GM21528 (cell line): ENCODE results near the gene DIPK1B.
A peak's percentile ranks its signal among the peaks of the same experiment; 100 is the strongest.
"Not testable (repeated sequence)": the region's sequence is repeated elsewhere in the genome, so short reads cannot be mapped to it uniquely, and the experiment has no call there.

ENCODE experiments used
- ATAC-seq: cut with Tn5 transposase; IDR thresholded peaks from one replicate; pipeline ENCODE4 v1.9.1; 2021; ENCODE audit warnings: mild to moderate bottlenecking, moderate library complexity; ENCODE audit not compliant: unreplicated experiment, low FRiP score

The DIPK1B gene

DNA sequence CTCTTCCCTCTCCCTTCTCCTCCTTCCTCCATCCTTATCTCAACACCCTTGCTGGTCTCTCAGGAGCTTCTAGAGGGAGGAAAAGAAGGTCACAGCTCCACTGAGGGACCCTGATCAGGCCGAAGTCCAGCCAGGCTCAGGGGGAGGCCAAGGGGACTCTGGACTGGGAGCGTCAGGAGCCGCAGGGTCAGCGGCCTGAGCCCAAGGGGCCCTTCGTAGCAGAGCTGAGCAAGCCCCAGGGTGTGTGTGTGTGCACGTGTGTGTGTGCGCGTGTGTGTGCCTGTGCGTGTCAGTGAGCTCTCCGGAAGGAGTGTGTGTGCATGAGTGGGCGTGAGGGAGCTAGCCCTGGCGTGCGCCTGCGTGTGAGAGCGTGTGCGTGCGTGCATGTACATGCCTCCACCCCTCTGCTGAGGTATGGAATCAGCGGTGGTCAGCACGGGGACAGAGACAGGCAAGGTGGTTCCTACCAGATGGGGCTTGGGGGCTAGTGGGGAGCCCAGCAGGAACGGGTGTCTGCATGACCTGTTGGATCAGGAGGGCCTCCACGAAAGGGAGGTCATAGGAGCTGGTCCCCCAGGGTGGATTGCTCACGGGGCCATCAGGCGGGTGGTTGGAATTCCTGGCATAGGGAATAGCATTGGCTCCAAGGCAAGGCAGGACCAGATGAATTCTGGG, 15.1 kb upstream of the DIPK1B start:
- ATAC-seq = no peak

DNA sequence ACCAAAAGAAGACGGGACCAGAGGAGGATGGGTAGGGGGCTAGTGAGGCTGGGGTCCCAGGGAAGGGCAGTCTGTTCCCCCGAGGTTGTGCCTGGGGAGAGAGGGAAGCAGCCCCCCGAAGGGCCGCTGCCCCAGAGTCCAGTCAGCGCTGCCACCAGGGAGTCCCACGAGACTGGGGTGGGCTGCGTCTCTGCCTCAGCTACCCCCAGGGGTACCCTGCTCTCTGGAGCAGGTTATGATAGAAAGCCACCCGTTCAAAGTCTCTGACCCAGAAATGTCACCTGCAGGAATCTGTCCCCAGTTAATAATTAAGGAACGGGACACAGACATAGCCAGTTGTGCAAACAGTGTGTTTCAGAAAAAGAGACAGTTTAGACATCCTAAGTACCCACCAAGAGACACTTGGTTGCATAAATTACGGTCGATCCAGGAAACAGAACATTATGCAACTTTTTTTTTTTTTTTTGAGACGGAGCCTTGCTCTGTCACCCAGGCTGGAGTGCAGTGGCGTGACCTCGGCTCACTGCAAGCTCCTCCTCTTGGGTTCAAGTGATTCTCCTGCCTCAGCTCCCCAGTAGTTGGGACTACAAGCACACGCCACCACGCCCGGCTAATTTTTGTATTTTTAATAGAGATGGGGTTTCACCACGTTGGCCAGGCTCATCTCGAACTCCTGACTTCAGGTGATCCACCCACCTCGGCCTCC, 14.4 kb upstream of the DIPK1B start:
- ATAC-seq = no peak

GRCh38 chr9:136698635-136699246, 13.6 kb upstream of the DIPK1B start:
- ATAC-seq = no peak

DNA sequence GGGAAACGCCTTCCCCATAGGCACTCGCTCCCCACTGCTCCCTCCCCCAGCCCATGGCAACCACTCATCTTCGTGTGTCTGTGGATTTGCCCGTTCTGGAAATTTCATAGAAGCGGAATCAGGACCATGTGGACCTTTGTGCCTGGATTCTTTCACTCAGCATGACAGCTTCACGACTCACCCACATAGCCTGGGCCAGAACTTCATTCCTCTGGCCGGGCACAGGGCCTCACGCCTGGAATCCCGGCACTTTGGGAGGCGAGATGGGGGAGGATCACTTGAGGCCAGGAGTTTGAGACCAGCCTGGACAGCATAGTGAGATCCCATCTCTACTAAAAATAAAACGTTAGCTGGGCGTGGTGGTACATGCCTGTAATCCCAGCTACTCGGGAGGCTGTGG, 12.1 kb upstream of the DIPK1B start:
- ATAC-seq = no peak

DNA sequence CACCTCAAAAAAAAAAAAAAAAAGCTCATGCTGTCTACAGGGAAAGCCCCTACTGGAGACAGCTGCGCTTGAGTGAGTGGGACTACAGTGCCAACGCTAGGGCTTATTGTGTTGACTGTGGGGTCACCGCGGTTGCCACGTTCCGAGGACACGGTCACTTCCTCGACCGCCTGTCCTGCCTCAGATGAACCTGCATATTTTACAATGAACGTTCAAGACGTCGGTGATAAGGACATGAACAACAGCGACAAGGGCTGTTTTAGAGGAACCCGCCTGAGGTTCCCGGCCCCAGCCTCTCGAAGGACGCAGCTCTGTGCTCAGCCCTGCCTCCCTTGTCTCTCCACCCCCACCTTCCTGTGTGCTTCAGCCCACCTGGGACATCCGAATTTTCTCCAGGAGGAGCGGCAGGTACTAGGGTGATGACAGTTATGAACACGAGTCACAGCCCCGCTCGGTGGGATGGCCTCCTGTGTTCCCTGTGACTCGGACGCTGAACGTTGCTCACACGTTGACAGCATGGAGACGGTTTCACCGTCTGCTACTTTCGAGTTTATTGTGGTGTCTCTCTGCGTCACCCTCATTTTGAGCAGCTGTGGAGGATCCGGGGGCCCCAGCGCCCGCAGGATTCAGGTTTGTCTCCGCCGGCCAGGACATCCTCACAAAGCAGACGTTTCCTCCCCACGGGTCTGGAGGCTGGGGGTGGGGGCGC, 11.3 kb upstream of the DIPK1B start:
- ATAC-seq = peak; percentile 70

DNA sequence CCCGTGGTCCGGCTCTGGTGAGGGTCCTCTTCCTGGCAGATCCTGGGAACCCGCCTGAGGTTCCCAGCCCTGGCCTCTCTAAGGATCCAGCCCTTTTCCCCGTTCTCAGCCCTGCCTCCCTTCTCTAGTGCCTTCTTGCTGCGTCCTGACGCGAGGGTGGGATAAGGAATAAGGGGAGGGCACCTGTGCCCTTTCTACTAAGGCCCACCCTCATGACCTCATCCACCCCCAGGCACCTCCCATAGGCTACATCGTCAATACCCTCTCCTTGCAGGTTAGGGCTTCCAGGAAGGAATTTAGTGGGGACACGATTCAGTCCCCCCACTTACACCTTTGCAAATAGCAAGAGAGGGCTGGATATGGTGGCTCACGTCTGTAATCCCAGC, 10.7 kb upstream of the DIPK1B start:
- no peak for ATAC-seq

- no peak for ATAC-seq
Observed at GRCh38 chr9:136703276-136703860, 9.0 kb upstream of the DIPK1B start.

DNA sequence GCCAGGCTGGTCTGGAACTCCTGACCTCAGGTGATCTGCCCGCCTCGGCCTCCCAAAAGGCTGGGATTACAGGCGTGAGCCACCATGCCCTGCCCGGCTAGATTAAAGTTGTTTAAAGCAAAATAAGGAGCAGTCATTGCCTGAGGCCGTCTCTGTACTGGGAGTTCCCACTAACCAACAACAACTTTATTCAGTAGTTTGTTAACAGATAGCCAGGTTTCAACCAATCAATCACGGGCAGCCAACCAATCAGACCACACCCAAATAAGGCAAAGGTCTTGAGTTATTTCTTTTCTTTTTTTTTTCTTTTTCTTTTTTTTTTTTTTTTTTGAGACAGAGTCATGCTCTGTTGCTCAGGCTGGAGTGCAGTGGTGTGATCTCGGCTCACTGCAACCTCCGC, 7.6 kb upstream of the DIPK1B start:
- ATAC-seq = not testable (repeated sequence)

DNA sequence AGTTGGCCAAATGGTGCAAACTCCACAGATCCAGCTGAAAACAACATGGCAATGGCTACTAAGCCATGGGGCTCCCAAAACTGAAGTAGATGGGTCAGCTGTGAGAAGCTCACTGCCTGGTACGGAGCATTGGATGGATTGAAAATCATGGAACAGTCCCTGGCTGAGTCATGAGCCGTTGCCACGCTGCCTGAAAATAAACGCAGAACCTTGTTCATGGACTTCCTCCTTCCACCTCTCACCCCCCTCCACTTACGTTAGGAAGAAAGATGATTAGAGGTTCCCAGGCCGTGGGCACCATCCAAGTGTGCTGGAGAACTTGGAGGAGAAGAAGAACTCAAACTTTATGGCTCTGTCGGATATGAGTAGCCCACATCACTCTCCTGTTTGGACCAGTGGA, 6.8 kb upstream of the DIPK1B start:
- no peak for ATAC-seq

DNA sequence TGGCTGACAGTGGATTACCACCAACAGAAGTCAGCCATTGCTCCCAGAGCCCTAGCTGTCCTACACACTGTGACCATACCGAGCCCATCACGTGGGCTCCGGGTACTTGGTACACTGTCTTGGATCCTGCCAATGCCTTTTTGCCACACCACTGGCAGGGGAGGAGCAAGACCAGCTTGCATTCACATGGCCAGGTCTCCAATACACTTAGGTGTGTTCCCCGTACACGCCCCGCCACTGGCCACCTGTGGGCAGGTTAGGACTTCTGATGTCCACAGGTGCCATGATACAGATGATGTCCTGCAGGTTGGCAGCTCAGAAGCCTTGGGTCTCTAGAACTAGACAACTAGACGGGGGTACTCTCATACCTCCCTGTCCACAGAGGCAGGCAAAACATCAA, 5.4 kb upstream of the DIPK1B start:
- no peak for ATAC-seq

- no peak for ATAC-seq
Observed at GRCh38 chr9:136707849-136708517, 4.4 kb upstream of the DIPK1B start.

GRCh38 chr9:136709454-136710109, 2.8 kb upstream of the DIPK1B start:
- ATAC-seq = no peak

GRCh38 chr9:136710543-136710942, 1.8 kb upstream of the DIPK1B start:
- no peak for ATAC-seq

GRCh38 chr9:136711219-136711648, 1.1 kb upstream of the DIPK1B start:
- not testable (repeated sequence) for ATAC-seq

DNA sequence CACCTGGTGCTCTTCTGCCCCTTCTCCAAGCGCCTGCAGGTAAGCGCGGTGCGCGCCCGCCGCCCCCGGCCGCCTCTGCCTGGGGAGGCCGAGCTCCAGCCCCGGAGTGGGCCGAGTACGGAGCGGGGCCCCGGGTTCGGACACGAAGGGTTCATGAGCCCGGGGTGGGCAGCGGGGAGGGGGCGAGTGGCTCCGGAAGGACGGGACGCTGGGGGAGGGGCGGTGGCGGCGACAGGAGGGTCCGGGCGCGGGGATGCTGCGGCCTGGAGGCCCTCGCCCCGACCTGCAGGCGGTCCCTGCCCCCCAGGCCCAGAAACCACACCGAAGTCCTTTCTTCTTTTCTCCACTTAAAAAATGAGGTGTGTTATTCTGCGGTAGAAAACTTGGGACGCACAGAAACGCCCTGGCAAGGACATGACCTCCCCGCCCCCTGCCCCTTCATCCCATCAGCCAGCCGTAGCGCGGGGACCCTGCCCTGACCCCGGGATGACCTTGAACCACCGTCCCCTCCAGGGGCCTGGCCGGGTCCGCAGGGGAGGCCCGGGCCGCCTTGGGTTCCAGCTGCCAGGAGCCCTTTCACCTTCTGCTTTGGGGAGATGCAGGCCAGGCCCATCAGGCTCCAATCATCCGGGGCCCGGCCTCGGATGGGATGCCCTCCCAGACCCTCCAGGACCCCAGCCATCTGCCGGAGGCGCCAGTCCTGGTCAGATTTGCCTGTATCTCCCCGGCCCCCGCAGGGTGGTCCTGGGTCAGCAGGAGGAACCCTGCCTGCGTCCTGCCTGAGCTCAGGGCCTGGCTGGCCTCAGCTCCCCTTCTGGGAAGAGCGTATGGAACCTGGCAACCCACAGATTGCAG, 545 bp downstream of the DIPK1B start:
- no peak for ATAC-seq

DNA sequence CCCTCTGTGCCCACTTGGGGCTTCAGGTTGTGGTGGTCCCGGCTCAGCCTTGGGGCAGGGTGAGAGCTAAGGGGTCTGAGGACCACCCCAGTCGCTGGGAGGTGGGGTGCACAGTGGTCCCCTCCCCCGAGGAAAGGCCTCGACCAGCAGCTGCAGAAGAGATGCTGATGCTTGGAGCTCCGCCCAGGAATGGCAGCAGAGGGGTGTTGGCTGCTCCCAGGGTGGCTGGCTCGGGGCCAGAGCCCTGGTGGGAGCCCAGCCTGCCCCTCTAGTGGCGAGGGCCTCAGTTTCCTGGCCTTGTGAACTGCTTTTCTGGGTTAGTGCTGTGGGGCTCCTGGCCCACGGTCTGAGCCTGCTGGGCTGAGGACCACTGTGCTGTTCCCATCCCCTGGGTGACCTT, 1.2 kb downstream of the DIPK1B start:
- ATAC-seq = no peak

DNA sequence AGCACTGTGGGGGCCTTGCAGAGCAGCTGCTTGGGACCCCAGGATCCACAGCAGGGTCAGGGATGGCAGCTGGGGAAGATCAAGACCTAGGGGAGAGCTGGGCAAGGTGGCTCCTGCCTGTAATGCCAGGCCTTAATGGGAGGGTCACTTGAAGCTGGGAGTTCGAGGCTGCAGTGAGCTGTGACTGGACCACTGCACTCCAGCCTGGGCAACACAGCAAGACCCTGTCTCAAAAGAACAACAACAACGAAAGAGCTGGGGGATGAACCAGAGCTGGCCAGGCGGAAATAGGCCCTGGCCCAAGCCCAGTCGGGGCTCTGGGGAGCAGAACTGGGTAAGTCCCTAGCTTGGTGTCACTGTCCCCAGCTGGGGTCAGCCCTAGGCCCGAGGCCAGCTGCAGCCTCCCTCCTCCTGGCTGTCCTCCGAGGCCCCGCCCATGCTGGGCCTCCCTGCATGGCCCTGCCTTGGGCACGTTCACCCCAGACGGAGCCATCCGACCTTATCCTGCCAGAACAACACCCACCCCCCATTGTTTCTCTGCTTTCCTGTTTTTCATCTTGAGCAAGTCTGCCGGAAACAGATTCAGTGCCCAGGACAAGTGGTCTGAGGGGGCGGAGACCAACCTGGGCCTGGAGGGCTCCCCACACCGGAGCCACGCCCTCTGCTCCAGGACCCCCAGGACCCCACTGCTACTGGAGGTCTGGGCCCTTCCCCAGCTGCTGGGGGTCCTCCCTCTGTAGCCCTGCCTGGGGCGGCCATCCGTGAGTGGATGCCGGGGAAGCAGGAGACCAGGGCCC, 1.9 kb downstream of the DIPK1B start:
- ATAC-seq = no peak

GRCh38 chr9:136714893-136715274, 2.5 kb downstream of the DIPK1B start:
- no peak for ATAC-seq
